ENCODE data around the gene SOX11. TPM values are rescaled to one million over a fixed set of nuclear protein-coding genes. Genes with fewer than 3 reads are reported as not detected.

Gene SOX11
- total RNA-seq, 4 donors from 2014 or later: not detected

- H3K9me3 ChIP-seq: peaks cover 0 to 8% (median 0%) of the 10 kb centered on the region in 4 donors
- TF ChIP-seq POLR2A (IDR thresholded peaks at IDR 0.05) (no peak), EP300 (IDR thresholded peaks at IDR 0.05) (no peak), CTCF (IDR thresholded peaks at IDR 0.05) (no peak)
- peaks cover 0 to 18% of the 10 kb centered on the region in 2 donors for H3K27me3 ChIP-seq
- H3K27ac ChIP-seq: no peak overlapping the region
- no peak overlapping the region for H3K4me3 ChIP-seq
- peaks cover 0 to 5% (median 0%) of the 10 kb centered on the region in 4 donors for H3K4me1 ChIP-seq
- no peaks in the 10 kb centered on the region for H3K36me3 ChIP-seq
- DNase-seq (ENCODE audit: low spot score in 2 of 2): no peak
- 72 to 77% methylated on average over 1 of the region's 1 CpG for WGBS, 2 donors
These were observed 6.1 kb upstream of the SOX11 start for GRCh38 chr2:5686068-5686467.

GRCh38 chr2:5686536-5686935 lies 5.6 kb upstream of the SOX11 start:
- Histone ChIP-seq H3K27ac (no peak overlapping the region), H3K4me1 (peaks cover 0 to 9% (median 0%) of the 10 kb centered on the region in 4 donors), H3K36me3 (no peaks in the 10 kb centered on the region), H3K4me3 (no peak overlapping the region), H3K27me3 (peaks cover 0 to 20% of the 10 kb centered on the region in 2 donors), H3K9me3 (peaks cover 0 to 3% (median 0%) of the 10 kb centered on the region in 4 donors)
- 69 to 75% methylated on average over 5 of the region's 5 CpGs for WGBS, 2 donors
- TF ChIP-seq POLR2A (IDR thresholded peaks at IDR 0.05) (no peak), EP300 (IDR thresholded peaks at IDR 0.05) (no peak), CTCF (IDR thresholded peaks at IDR 0.05) (no peak)
- no peak for DNase-seq (ENCODE audit: low spot score in 2 of 2)

GRCh38 chr2:5689750-5690149 lies 2.4 kb upstream of the SOX11 start:
- Histone ChIP-seq H3K36me3 (no peaks in the 10 kb centered on the region), H3K4me1 (peaks cover 0 to 35% (median 4%) of the 10 kb centered on the region in 4 donors), H3K27ac (no peak overlapping the region), H3K4me3 (no peak overlapping the region), H3K27me3 (peaks cover 0 to 48% of the 10 kb centered on the region in 2 donors), H3K9me3 (no peaks in the 10 kb centered on the region)
- TF ChIP-seq EP300 (IDR thresholded peaks at IDR 0.05) (no peak), CTCF (IDR thresholded peaks at IDR 0.05) (no peak), POLR2A (IDR thresholded peaks at IDR 0.05) (no peak)
- DNase-seq (ENCODE audit: low spot score in 2 of 2): no peak
- WGBS, 2 donors: 75 to 77% methylated on average over 8 of the region's 8 CpGs

GRCh38 chr2:5690286-5690685 lies 1.9 kb upstream of the SOX11 start:
- 40 to 42% methylated on average over 8 of the region's 8 CpGs for WGBS, 2 donors
- Histone ChIP-seq H3K9me3 (no peaks in the 10 kb centered on the region), H3K27ac (no peak overlapping the region), H3K4me1 (peaks cover 0 to 35% (median 4%) of the 10 kb centered on the region in 4 donors), H3K36me3 (no peaks in the 10 kb centered on the region), H3K27me3 (peaks cover 0 to 52% of the 10 kb centered on the region in 2 donors), H3K4me3 (no peak overlapping the region)
- no peak for DNase-seq (ENCODE audit: low spot score in 2 of 2)
- TF ChIP-seq CTCF (IDR thresholded peaks at IDR 0.05) (no peak), POLR2A (IDR thresholded peaks at IDR 0.05) (no peak), EP300 (IDR thresholded peaks at IDR 0.05) (no peak)

GRCh38 chr2:5690718-5691220 lies 1.4 kb upstream of the SOX11 start:
- Histone ChIP-seq H3K4me1 (peaks cover 0 to 37% (median 4%) of the 10 kb centered on the region in 4 donors), H3K27ac (no peak overlapping the region), H3K36me3 (no peaks in the 10 kb centered on the region), H3K4me3 (peak overlapping the region in 1 of 4 donors; percentile 31), H3K27me3 (peaks cover 0 to 56% of the 10 kb centered on the region in 2 donors), H3K9me3 (no peaks in the 10 kb centered on the region)
- WGBS, 2 donors: 7 to 11% methylated on average over 25 of the region's 25 CpGs
- no peak for DNase-seq (ENCODE audit: low spot score in 2 of 2)
- no peak for TF ChIP-seq EP300 (IDR thresholded peaks at IDR 0.05)
- no peak for TF ChIP-seq CTCF (IDR thresholded peaks at IDR 0.05)
- TF ChIP-seq POLR2A (IDR thresholded peaks at IDR 0.05): no peak

Data from tibial nerve (tissue), 4 donors.